ENCODE data around the gene HAPSTR1. TPM values are rescaled to one million over a fixed set of nuclear protein-coding genes. Genes with fewer than 3 reads are reported as not detected.

The HAPSTR1 gene
- total and polyA plus RNA-seq, 2 experiments from 2014 or later = 9.5 to 66.0 TPM

GRCh38 chr16:9081843-9082242 is 9.6 kb upstream of the HAPSTR1 start:
- peaks cover 5% of the 10 kb centered on the region for H3K27me3 Mint-ChIP-seq (ENCODE audit: insufficient read depth, low read depth, poor library complexity)
- Histone ChIP-seq H3K27ac (ENCODE audit: low read depth) (no peak overlapping the region), H3K36me3 (ENCODE audit: insufficient read depth) (no peaks in the 10 kb centered on the region), H3K9me2 (ENCODE audit: insufficient read depth) (no peaks in the 10 kb centered on the region; the same call in 1 of the 2 replicates), H3K4me1 (ENCODE audit: insufficient read depth) (no peaks in the 10 kb centered on the region; the same call in 1 of the 2 replicates), H3K4me2 (no peak overlapping the region), H3K79me2 (replicated peaks; ENCODE audit: insufficient read depth) (no peaks in the 10 kb centered on the region), H3K27me3 (ENCODE audit: insufficient read depth) (no peaks in the 10 kb centered on the region), H3F3A (replicated peaks; ENCODE audit: low read depth) (0 out of 2 replicates have a peak, but pooled peaks cover 3% of the 10 kb centered on the region), H4K20me1 (replicated peaks; ENCODE audit: insufficient read depth) (no peaks in the 10 kb centered on the region), H2AFZ (no peak overlapping the region), H3K4me3 (no peak overlapping the region)
- TF ChIP-seq ETS1 (IDR thresholded peaks at IDR 0.05) = no peak
- no peak for TF ChIP-seq ZNF114 (CRISPR knock-in tag; IDR thresholded peaks at IDR 0.05)
- TF ChIP-seq REST (IDR thresholded peaks at IDR 0.05; ENCODE audit: unreplicated experiment) = no peak
- TF ChIP-seq STAT1 (IDR thresholded peaks at IDR 0.05; ENCODE audit: unreplicated experiment) = no peak
- TF ChIP-seq ZNF331 (CRISPR knock-in tag; IDR thresholded peaks at IDR 0.05; ENCODE audit: low read depth) = no peak
- TF ChIP-seq CTCF (conservative IDR thresholded peaks at IDR 0.05; ENCODE audit: low read depth in 2 of 2) = no peak
- TF ChIP-seq, protein P1, sequence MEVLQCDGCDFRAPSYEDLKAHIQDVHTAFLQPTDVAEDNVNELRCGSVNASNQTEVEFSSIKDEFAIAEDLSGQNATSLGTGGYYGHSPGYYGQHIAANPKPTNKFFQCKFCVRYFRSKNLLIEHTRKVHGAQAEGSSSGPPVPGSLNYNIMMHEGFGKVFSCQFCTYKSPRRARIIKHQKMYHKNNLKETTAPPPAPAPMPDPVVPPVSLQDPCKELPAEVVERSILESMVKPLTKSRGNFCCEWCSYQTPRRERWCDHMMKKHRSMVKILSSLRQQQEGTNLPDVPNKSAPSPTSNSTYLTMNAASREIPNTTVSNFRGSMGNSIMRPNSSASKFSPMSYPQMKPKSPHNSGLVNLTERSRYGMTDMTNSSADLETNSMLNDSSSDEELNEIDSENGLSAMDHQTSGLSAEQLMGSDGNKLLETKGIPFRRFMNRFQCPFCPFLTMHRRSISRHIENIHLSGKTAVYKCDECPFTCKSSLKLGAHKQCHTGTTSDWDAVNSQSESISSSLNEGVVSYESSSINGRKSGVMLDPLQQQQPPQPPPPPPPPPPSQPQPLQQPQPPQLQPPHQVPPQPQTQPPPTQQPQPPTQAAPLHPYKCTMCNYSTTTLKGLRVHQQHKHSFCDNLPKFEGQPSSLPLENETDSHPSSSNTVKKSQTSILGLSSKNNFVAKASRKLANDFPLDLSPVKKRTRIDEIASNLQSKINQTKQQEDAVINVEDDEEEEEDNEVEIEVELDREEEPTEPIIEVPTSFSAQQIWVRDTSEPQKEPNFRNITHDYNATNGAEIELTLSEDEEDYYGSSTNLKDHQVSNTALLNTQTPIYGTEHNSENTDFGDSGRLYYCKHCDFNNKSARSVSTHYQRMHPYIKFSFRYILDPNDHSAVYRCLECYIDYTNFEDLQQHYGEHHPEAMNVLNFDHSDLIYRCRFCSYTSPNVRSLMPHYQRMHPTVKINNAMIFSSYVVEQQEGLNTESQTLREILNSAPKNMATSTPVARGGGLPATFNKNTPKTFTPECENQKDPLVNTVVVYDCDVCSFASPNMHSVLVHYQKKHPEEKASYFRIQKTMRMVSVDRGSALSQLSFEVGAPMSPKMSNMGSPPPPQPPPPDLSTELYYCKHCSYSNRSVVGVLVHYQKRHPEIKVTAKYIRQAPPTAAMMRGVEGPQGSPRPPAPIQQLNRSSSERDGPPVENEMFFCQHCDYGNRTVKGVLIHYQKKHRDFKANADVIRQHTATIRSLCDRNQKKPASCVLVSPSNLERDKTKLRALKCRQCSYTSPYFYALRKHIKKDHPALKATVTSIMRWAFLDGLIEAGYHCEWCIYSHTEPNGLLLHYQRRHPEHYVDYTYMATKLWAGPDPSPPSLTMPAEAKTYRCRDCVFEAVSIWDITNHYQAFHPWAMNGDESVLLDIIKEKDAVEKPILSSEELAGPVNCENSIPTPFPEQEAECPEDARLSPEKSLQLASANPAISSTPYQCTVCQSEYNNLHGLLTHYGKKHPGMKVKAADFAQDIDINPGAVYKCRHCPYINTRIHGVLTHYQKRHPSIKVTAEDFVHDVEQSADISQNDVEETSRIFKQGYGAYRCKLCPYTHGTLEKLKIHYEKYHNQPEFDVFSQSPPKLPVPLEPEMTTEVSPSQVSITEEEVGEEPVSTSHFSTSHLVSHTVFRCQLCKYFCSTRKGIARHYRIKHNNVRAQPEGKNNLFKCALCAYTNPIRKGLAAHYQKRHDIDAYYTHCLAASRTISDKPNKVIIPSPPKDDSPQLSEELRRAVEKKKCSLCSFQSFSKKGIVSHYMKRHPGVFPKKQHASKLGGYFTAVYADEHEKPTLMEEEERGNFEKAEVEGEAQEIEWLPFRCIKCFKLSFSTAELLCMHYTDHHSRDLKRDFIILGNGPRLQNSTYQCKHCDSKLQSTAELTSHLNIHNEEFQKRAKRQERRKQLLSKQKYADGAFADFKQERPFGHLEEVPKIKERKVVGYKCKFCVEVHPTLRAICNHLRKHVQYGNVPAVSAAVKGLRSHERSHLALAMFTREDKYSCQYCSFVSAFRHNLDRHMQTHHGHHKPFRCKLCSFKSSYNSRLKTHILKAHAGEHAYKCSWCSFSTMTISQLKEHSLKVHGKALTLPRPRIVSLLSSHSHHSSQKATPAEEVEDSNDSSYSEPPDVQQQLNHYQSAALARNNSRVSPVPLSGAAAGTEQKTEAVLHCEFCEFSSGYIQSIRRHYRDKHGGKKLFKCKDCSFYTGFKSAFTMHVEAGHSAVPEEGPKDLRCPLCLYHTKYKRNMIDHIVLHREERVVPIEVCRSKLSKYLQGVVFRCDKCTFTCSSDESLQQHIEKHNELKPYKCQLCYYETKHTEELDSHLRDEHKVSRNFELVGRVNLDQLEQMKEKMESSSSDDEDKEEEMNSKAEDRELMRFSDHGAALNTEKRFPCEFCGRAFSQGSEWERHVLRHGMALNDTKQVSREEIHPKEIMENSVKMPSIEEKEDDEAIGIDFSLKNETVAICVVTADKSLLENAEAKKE (CRISPR knock-in tag; IDR thresholded peaks at IDR 0.05) = no peak
- no peak for TF ChIP-seq JUNB (IDR thresholded peaks at IDR 0.05; ENCODE audit: unreplicated experiment)
- TF ChIP-seq POLR2AphosphoS5 (IDR thresholded peaks at IDR 0.05; ENCODE audit: low read depth) = no peak
- no peak for TF ChIP-seq EZH2phosphoT487 (IDR thresholded peaks at IDR 0.05; ENCODE audit: unreplicated experiment)
- TF ChIP-seq NANOG (IDR thresholded peaks at IDR 0.05; ENCODE audit: borderline replicate concordance) = no peak
- H3K4me3 Mint-ChIP-seq = no peak overlapping the region
- DNase-seq (ENCODE audit: low spot score) (no peak), ATAC-seq (no peak)
- H3K27ac Mint-ChIP-seq = no peak overlapping the region
- peaks cover 17% of the 10 kb centered on the region; the same call in 2 of the 3 replicates for H3K36me3 Mint-ChIP-seq (ENCODE audit: low read depth)
- no peaks in the 10 kb centered on the region for H3K4me1 Mint-ChIP-seq
- H3K9me3 Mint-ChIP-seq = peaks cover 16% of the 10 kb centered on the region; the same call in 2 of the 3 replicates
